GM10266 (cell line): ENCODE measurements around the gene ACD.

ENCODE experiments used
- DNase-seq: peaks from one replicate; pipeline ENCODE4 v3.0.0; 2012; ENCODE audit errors: extremely low spot score
- TF ChIP-seq, protein P1 (sequence below): IDR thresholded peaks from 2 replicates; pipeline ENCODE4 v1.5.1; 2012; ENCODE audit warnings: mild to moderate bottlenecking, low read depth; ENCODE audit not compliant: control insufficient read depth, insufficient read depth; ENCODE audit errors: missing control alignments

ACD gene

DNA sequence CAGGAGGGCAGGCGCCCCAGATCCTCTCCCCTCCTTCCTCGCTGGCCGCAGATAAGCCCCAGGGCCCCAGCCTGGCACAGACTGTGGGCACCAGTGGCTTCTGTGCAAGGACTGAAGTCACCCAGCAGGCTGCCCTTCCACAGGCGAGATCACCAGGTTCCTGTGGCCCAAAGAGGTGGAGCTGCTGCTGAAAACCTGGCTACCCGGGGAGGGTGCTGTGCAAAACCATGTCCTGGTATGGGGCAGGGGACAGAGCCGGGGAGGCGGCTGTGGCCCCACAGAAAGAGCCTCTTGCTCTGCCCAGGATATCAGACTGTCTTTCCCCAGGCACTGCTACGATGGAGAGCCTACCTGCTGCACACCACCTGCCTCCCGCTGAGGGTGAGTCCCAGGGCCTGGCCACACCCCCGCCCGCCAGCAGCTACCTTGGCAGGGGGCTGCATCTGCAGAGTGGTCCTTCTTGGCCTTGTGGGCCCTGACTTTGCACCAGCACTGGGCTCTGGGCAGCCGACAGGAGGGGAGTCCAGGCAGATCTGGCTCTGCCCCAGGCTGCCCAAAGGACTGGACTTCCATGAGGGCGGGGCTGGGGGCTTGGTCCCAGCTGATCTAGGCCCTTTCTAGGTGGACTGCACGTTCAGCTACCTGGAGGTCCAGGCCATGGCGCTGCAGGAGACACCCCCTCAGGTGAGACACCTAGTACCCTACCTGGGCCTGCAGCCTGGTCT, 14.5 kb downstream of the ACD start:
- TF ChIP-seq, protein P1, sequence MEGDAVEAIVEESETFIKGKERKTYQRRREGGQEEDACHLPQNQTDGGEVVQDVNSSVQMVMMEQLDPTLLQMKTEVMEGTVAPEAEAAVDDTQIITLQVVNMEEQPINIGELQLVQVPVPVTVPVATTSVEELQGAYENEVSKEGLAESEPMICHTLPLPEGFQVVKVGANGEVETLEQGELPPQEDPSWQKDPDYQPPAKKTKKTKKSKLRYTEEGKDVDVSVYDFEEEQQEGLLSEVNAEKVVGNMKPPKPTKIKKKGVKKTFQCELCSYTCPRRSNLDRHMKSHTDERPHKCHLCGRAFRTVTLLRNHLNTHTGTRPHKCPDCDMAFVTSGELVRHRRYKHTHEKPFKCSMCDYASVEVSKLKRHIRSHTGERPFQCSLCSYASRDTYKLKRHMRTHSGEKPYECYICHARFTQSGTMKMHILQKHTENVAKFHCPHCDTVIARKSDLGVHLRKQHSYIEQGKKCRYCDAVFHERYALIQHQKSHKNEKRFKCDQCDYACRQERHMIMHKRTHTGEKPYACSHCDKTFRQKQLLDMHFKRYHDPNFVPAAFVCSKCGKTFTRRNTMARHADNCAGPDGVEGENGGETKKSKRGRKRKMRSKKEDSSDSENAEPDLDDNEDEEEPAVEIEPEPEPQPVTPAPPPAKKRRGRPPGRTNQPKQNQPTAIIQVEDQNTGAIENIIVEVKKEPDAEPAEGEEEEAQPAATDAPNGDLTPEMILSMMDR: no peak
- peak; percentile 57 for DNase-seq

DNA sequence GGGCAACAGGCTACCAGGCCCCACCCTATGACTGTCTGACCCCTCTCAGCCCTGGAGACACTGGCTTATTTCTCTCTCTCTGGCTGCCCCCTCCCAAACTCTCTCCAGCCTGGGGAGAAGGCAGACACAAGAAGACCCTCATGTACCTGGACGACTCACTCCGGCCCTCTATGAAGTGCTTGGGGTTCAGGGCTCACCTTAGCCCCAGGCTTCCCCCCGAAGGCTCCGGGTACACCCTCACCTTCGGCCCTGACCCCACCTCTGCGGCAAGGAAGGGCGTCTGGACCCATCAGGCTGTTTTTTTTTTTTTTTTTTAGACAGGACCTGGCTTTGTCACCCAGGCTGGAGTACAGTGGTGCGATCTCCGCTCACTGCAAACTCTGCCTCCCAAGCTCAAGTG, 16.0 kb downstream of the ACD start:
- TF ChIP-seq, protein P1: no peak
- peak; percentile 19 for DNase-seq

DNA sequence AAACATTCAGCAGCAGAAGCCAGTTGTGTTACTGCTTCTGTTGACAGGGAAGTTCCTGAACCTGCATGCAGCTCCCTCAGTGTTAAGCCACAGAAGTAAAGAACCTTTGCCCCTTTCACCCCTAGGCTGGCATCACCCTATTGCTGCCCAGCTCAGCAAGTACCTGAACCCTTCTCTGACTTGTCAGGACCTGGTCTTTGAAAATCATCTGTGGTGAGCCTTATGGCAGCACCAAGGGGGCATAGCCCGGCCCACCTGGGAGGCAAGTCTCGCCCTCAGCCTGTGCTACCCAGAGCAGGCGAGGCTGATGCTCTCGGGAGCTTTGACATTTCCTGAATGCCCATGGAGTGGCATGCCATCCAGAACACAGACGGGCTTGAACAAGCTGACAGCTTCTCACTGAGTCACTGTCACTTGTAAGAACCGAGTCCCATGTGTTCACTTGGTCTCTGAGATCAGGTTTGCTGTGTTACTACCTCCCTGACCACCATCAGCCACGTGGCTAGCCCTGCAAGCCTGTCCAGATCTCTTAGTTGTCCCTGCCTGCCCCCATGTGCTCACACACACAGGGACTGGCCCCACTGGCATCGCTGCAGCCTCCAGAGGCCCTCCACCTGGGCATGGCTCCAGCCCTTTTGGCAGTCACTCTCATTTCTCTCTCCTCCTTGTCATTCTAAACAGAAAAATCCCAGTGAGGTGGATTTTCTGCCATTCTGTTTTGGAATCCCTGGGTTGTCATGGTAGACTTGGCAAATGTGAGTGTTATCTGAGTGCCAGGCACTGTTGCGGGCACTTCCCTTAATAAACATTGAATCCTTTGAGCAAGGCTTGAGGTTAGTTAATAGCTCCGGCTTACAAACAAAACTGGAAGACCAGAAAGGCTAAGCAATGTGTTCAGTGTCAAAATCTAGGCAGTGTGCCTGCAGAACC, 18.0 kb downstream of the ACD start:
- DNase-seq: no peak
- TF ChIP-seq, protein P1: no peak

DNA sequence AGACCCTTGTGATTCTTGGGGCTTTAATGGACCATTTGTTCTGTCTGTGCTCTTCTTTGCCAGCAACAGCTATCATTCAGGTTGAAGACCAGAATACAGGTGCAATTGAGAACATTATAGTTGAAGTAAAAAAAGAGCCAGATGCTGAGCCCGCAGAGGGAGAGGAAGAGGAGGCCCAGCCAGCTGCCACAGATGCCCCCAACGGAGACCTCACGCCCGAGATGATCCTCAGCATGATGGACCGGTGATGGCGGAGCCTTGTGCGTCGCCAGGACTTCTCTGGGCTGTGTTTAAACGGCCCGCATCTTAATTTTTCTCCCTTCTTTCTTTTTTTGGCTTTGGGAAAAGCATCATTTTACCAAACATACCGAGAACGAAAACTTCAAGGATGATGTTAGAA, 22.4 kb downstream of the ACD start:
- TF ChIP-seq, protein P1: no peak
- no peak for DNase-seq

DNA sequence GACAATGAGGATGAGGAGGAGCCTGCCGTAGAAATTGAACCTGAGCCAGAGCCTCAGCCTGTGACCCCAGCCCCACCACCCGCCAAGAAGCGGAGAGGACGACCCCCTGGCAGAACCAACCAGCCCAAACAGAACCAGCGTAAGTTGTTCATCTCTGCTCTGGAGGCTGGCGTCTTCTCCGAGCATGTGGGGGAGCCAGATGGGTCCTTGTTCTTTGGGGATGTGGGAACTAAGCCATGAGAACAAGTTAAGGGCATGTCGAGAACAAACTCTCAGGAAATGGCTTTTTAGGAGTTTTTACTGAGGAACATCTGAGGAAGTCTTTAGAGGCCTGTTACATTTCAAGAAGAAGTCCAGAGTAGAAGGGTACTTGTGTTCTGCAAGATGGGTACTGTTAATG, 23.3 kb downstream of the ACD start:
- DNase-seq: no peak
- TF ChIP-seq, protein P1: no peak

DNA sequence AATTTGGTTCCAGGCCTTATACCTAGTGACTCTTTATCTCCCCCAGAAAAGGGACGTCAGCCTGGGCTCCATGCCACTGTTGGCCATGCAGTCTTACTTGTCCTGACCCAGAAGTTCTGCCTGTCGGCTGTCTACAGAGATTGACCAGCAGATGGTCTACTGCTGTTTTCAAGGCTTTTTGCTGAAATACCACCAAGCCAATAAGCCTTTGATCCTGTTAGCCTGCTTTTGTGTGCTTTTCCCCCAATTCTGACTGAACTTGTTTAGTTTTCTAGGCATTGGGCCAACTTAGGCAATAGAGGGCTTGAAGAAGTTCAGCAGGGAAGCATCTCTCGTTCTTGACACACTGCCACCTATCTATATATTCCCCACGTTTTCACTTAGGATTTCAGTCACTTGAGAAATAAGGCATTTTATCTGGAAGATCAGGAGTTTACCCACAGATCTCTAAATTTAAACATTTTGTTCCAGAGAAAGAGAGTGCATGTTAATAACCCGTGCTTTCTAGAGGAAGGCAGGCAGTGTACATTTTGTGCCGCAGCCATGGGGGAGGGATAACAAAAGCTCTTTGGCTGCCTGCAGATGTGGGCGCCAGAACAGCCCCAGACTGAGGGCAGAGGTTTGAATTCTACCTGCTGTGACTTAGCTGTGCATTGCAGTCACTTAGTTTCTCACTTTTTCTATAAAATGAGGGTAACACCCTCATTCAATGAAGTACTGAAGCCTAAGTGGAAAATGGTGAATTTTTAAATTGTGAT, 27.5 kb downstream of the ACD start:
- TF ChIP-seq, protein P1: no peak
- DNase-seq: no peak
